ENCODE measurements around the gene REN.

Gene REN

GRCh38 chr1:204190212-204191211 is 24.4 kb upstream of the REN start:
- no peak for DNase-seq

GRCh38 chr1:204188959-204189639 is 23.0 kb upstream of the REN start:
- no peak for DNase-seq

GRCh38 chr1:204186597-204186996 is 20.5 kb upstream of the REN start:
- DNase-seq, result no peak

GRCh38 chr1:204181116-204181515 is 15.0 kb upstream of the REN start:
- no peak for DNase-seq

GRCh38 chr1:204180133-204180532 is 14.0 kb upstream of the REN start:
- no peak for DNase-seq

- DNase-seq, result no peak
Observed at GRCh38 chr1:204178487-204179281, 12.5 kb upstream of the REN start.

- DNase-seq, result no peak
Observed at GRCh38 chr1:204177133-204177532, 11.0 kb upstream of the REN start.

- no peak for DNase-seq
Observed at GRCh38 chr1:204176049-204176448, 9.9 kb upstream of the REN start.

- DNase-seq, result no peak
Observed at GRCh38 chr1:204174958-204175357, 8.8 kb upstream of the REN start.

GRCh38 chr1:204172404-204173029 is 6.4 kb upstream of the REN start:
- DNase-seq, result no peak

GRCh38 chr1:204171751-204172178 is 5.6 kb upstream of the REN start:
- DNase-seq, result no peak

GRCh38 chr1:204170494-204171155 is 4.5 kb upstream of the REN start:
- DNase-seq, result no peak

- DNase-seq, result no peak
Observed at GRCh38 chr1:204169858-204170257, 3.7 kb upstream of the REN start.

- DNase-seq, result no peak
Observed at GRCh38 chr1:204167730-204168129, 1.6 kb upstream of the REN start.

- peak; percentile 80 to 82 for DNase-seq
Observed at GRCh38 chr1:204162494-204163074, 3.6 kb downstream of the REN start.

GRCh38 chr1:204161609-204162493 is 4.3 kb downstream of the REN start:
- no peak for DNase-seq

- no peak for DNase-seq
Observed at GRCh38 chr1:204157962-204158361, 8.2 kb downstream of the REN start.

GRCh38 chr1:204155881-204156280 is 10.3 kb downstream of the REN start:
- no peak for DNase-seq

GRCh38 chr1:204154568-204155255 is 11.4 kb downstream of the REN start:
- no peak for DNase-seq

- no peak for DNase-seq
Observed at GRCh38 chr1:204153667-204154066, 12.5 kb downstream of the REN start.

Measured in stimulated activated CD4-positive, alpha-beta T cell treated with anti-CD3 and anti-CD28 coated beads, Interleukin-2, amount 100 ng/mL, for 48 hours (primary cell).